GM12891 (cell line): ENCODE results near the gene SALL4.
A peak's percentile ranks its signal among the peaks of the same experiment; 100 is the strongest.

Source experiments
- DNase-seq: peaks from one replicate; pipeline ENCODE4 v3.0.0; 2011; ENCODE audit warnings: low spot score; ENCODE audit not compliant: insufficient read length
- FAIRE-seq: peaks from 2 replicates; lab custom pipeline; 2011; peaks lifted over from hg19 to GRCh38; lab: Jason Lieb, UNC
- PAX5 ChIP-seq: IDR thresholded peaks from 2 replicates; pipeline ENCODE4 v1.6.1; 2011; ENCODE audit warnings: low read length, moderate library complexity, mild to moderate bottlenecking; ENCODE audit not compliant: insufficient read depth, severe bottlenecking
- POLR2A ChIP-seq: IDR thresholded peaks from 2 replicates; pipeline ENCODE4 v1.6.1; 2011; ENCODE audit warnings: low read depth, low read length, control low read depth
- POLR2AphosphoS5 ChIP-seq: IDR thresholded peaks from 2 replicates; pipeline ENCODE4 v1.6.1; 2011; ENCODE audit warnings: low read depth, low read length, control low read depth
- POU2F2 ChIP-seq: IDR thresholded peaks from 2 replicates; pipeline ENCODE4 v1.6.1; 2011; ENCODE audit warnings: low read depth, mild to moderate bottlenecking, control low read depth, low read length, moderate library complexity
- SPI1 ChIP-seq: IDR thresholded peaks from 2 replicates; pipeline ENCODE4 v1.6.1; 2011; ENCODE audit warnings: low read depth, low read length, control low read depth
- TAF1 ChIP-seq: IDR thresholded peaks from 2 replicates; pipeline ENCODE4 v1.6.1; 2011; ENCODE audit warnings: low read depth, low read length, control low read depth

The SALL4 gene

GRCh38 chr20:51801122-51801822 lies 1.0 kb downstream of the SALL4 start:
- FAIRE-seq = no peak

GRCh38 chr20:51800872-51801121 lies 1.5 kb downstream of the SALL4 start:
- no peak for FAIRE-seq
- DNase-seq = no peak
- TF ChIP-seq TAF1 (no peak), PAX5 (no peak), SPI1 (no peak), POLR2A (no peak), POU2F2 (no peak), POLR2AphosphoS5 (no peak)

More at GRCh38 chr20:51801122-51801822, 1.0 kb downstream of the SALL4 start:
- no peak for TF ChIP-seq POLR2A
- TF ChIP-seq PAX5 = no peak
- TF ChIP-seq POLR2AphosphoS5 = no peak
- no peak for TF ChIP-seq TAF1
- no peak for TF ChIP-seq SPI1
- DNase-seq = no peak

- FAIRE-seq = no peak
- peak; percentile 74 for DNase-seq
- TF ChIP-seq POLR2AphosphoS5 (no peak), POLR2A (no peak), PAX5 (no peak), TAF1 (no peak), SPI1 (no peak), POU2F2 (no peak)
Measured at GRCh38 chr20:51800060-51800871, 2.1 kb downstream of the SALL4 start.

GRCh38 chr20:51799401-51799860 lies 2.9 kb downstream of the SALL4 start:
- FAIRE-seq (no peak), DNase-seq (no peak)
- TF ChIP-seq PAX5 (no peak), POLR2AphosphoS5 (no peak), SPI1 (no peak), POLR2A (no peak), TAF1 (no peak), POU2F2 (no peak)

- DNase-seq (no peak), FAIRE-seq (no peak)
- TF ChIP-seq PAX5 (no peak), POU2F2 (no peak), POLR2A (no peak), SPI1 (no peak), POLR2AphosphoS5 (no peak), TAF1 (no peak)
Measured at GRCh38 chr20:51797357-51798025, 4.8 kb downstream of the SALL4 start.

GRCh38 chr20:51796340-51796739 lies 6.0 kb downstream of the SALL4 start:
- FAIRE-seq = no peak
- TF ChIP-seq PAX5 = no peak
- no peak for TF ChIP-seq SPI1
- no peak for TF ChIP-seq POU2F2
- no peak for TF ChIP-seq POLR2AphosphoS5
- TF ChIP-seq POLR2A = no peak
- no peak for TF ChIP-seq TAF1
- no peak for DNase-seq

GRCh38 chr20:51792960-51793359 lies 9.4 kb downstream of the SALL4 start:
- DNase-seq (no peak), FAIRE-seq (no peak)
- TF ChIP-seq SPI1 (no peak), POLR2A (no peak), POLR2AphosphoS5 (no peak), PAX5 (no peak), TAF1 (no peak), POU2F2 (no peak)

- FAIRE-seq = no peak
- TF ChIP-seq POU2F2 = no peak
- TF ChIP-seq PAX5 = no peak
- no peak for TF ChIP-seq POLR2A
- TF ChIP-seq TAF1 = no peak
- no peak for TF ChIP-seq SPI1
- TF ChIP-seq POLR2AphosphoS5 = no peak
- no peak for DNase-seq
Measured at GRCh38 chr20:51791626-51792025, 10.7 kb downstream of the SALL4 start.

- TF ChIP-seq POLR2A (no peak), PAX5 (no peak), POLR2AphosphoS5 (no peak), SPI1 (no peak), TAF1 (no peak), POU2F2 (no peak)
- no peak for DNase-seq
- FAIRE-seq = no peak
Measured at GRCh38 chr20:51790256-51790655, 12.1 kb downstream of the SALL4 start.
